IMR-90 (cell line): ENCODE data around the gene CYB561D2. TPM values are rescaled to one million over a fixed set of nuclear protein-coding genes. Genes with fewer than 3 reads are reported as not detected.

Experiments used
- ATAC-seq: fragments of 200-7000 bp; cut with Tn5 transposase; 2 replicates; pipeline ENCODE4 v1.9.1; 2020; ENCODE audit warnings: low read depth, mild to moderate bottlenecking, moderate library complexity
- BruUV-seq: library from RNA; stranded (reverse); fragments of 400-500 nt; replicated peaks from 2 replicates; lab custom pipeline; 2021; lab: Mats Ljungman, UMichigan
- CTCF ChIA-PET: fragments of 300-600 bp; formaldehyde crosslinking; extraction: SDS; loops from one replicate; lab custom pipeline; 2021; ENCODE audit warnings: antibody characterized with exemption; lab: Yijun Ruan, JAX
- POLR2A ChIA-PET: fragments of 300-600 bp; sonication (Branson Sonifier 250); formaldehyde crosslinking; loops from one replicate; lab custom pipeline; 2022; ENCODE audit warnings: antibody characterized with exemption; ENCODE audit not compliant: unreplicated experiment; lab: Charles Lee
- DNase-seq: peaks from one replicate; pipeline ENCODE4 v3.0.0; 2013
- H2AFZ ChIP-seq: replicated peaks from 2 replicates; pipeline ENCODE3; 2013; ENCODE audit warnings: low read length, mild to moderate bottlenecking; ENCODE audit not compliant: poor library complexity
- H2AK5ac ChIP-seq: 2 replicates; pipeline ENCODE4 v1.6.1; 2013; ENCODE audit warnings: low read depth, low read length, inconsistent platforms
- H2AK9ac ChIP-seq: replicated peaks from 2 replicates; pipeline ENCODE3; 2013; ENCODE audit warnings: mild to moderate bottlenecking, low read depth, low read length, moderate library complexity; ENCODE audit not compliant: poor library complexity
- H2BK120ac ChIP-seq: 2 replicates; pipeline ENCODE4 v1.6.1; 2013; ENCODE audit warnings: low read depth, low read length, inconsistent platforms
- H2BK15ac ChIP-seq: 3 replicates; pipeline ENCODE4 v1.6.1; 2013; ENCODE audit warnings: low read depth, low read length, inconsistent platforms
- H2BK20ac ChIP-seq: 2 replicates; pipeline ENCODE4 v1.6.1; 2013; ENCODE audit warnings: low read depth, mild to moderate bottlenecking, inconsistent platforms, low read length, moderate library complexity
- H2BK5ac ChIP-seq: 2 replicates; pipeline ENCODE4 v1.6.1; 2013; ENCODE audit warnings: mild to moderate bottlenecking, low read depth, low read length, inconsistent platforms; ENCODE audit not compliant: poor library complexity, severe bottlenecking
- H3K14ac ChIP-seq: replicated peaks from 2 replicates; pipeline ENCODE4 v1.6.1; 2013; ENCODE audit warnings: low read depth, low read length, inconsistent platforms
- H3K18ac ChIP-seq: 2 replicates; pipeline ENCODE4 v1.6.1; 2013; ENCODE audit warnings: low read depth, low read length, control low read depth
- H3K23ac ChIP-seq: 2 replicates; pipeline ENCODE4 v1.6.1; 2013; ENCODE audit warnings: low read depth, low read length, inconsistent platforms
- H3K27ac ChIP-seq: 2 replicates; pipeline ENCODE4 v1.5.1; 2013; ENCODE audit warnings: mild to moderate bottlenecking, control low read depth, low read length; ENCODE audit not compliant: insufficient read depth
- H3K27me3 ChIP-seq: 2 replicates; pipeline ENCODE4 v1.6.1; 2013; ENCODE audit warnings: low read length; ENCODE audit not compliant: control insufficient read depth, insufficient read depth
- H3K36me3 ChIP-seq: 2 replicates; pipeline ENCODE4 v1.6.1; 2013; ENCODE audit warnings: low read length, mixed read lengths; ENCODE audit not compliant: control insufficient read depth, insufficient read depth
- H3K4ac ChIP-seq: 2 replicates; pipeline ENCODE4 v1.6.1; 2013; ENCODE audit warnings: low read depth, low read length, inconsistent platforms
- H3K4me1 ChIP-seq: 2 replicates; pipeline ENCODE4 v1.6.1; 2013; ENCODE audit warnings: low read length, mixed read lengths; ENCODE audit not compliant: control insufficient read depth, insufficient read depth
- H3K4me2 ChIP-seq: 2 replicates; pipeline ENCODE4 v1.6.1; 2013; ENCODE audit warnings: low read depth, mild to moderate bottlenecking, control low read depth, low read length, moderate library complexity
- H3K4me3 ChIP-seq: 2 replicates; pipeline ENCODE4 v1.5.1; 2013; ENCODE audit warnings: low read depth, mild to moderate bottlenecking, control low read depth, low read length, moderate library complexity; ENCODE audit not compliant: insufficient read depth
- H3K56ac ChIP-seq: 2 replicates; pipeline ENCODE4 v1.6.1; 2013; ENCODE audit warnings: low read length, inconsistent platforms; ENCODE audit not compliant: insufficient read depth; ENCODE audit errors: extremely low read depth
- H3K79me1 ChIP-seq, 2 experiments: 2 replicates each; pipeline ENCODE4 v1.6.1; 2013; ENCODE audit warnings: low read length in 2 of 2, inconsistent platforms in 1 of 2, low read depth in 1 of 2
- H3K9ac ChIP-seq: 2 replicates; pipeline ENCODE4 v1.6.1; 2013; ENCODE audit warnings: low read depth, low read length, control low read depth
- H3K9me1 ChIP-seq: 2 replicates; pipeline ENCODE4 v1.6.1; 2013; ENCODE audit warnings: low read length, inconsistent platforms; ENCODE audit not compliant: insufficient read depth
- H3K9me3 ChIP-seq: 2 replicates; pipeline ENCODE4 v1.6.1; 2013; ENCODE audit warnings: low read length; ENCODE audit not compliant: control insufficient read depth, insufficient read depth
- H4K20me1 ChIP-seq: 2 replicates; pipeline ENCODE4 v1.6.1; 2013; ENCODE audit warnings: low read length, inconsistent platforms; ENCODE audit not compliant: insufficient read depth
- H4K5ac ChIP-seq: 2 replicates; pipeline ENCODE4 v1.6.1; 2013; ENCODE audit warnings: mild to moderate bottlenecking, low read depth, low read length, control low read depth
- H4K8ac ChIP-seq, 2 experiments: 2 replicates each; pipeline ENCODE4 v1.6.1; 2013; ENCODE audit warnings: low read depth in 2 of 2, low read length in 2 of 2, control low read depth in 1 of 2, inconsistent platforms in 1 of 2
- H4K91ac ChIP-seq: 2 replicates; pipeline ENCODE4 v1.6.1; 2013; ENCODE audit warnings: low read depth, low read length, inconsistent platforms; ENCODE audit not compliant: insufficient read depth
- CEBPB ChIP-seq: IDR thresholded peaks from 2 replicates; pipeline ENCODE4 v1.6.1; 2012; ENCODE audit warnings: low read depth, low read length, improper control_type of control experiment
- CHD1 ChIP-seq: IDR thresholded peaks from 2 replicates; pipeline ENCODE4 v1.6.1; 2012; ENCODE audit warnings: low read depth, low read length, improper control_type of control experiment
- FOS ChIP-seq: fragments of 150-350 bp; IDR thresholded peaks from 2 replicates; pipeline ENCODE4 v1.6.1; 2016; ENCODE audit warnings: low read depth, low read length
- MAFK ChIP-seq: IDR thresholded peaks from 2 replicates; pipeline ENCODE4 v1.6.1; 2012; ENCODE audit warnings: low read depth, low read length, improper control_type of control experiment
- MXI1 ChIP-seq: IDR thresholded peaks from 2 replicates; pipeline ENCODE4 v1.6.1; 2012; ENCODE audit warnings: low read depth, mild to moderate bottlenecking, low read length, moderate library complexity, borderline replicate concordance
- NFE2L2 ChIP-seq: fragments of 150-350 bp; IDR thresholded peaks from 2 replicates; pipeline ENCODE4 v1.6.1; 2016; ENCODE audit warnings: low read depth, mild to moderate bottlenecking, low read length
- RAD21 ChIP-seq: IDR thresholded peaks from 2 replicates; pipeline ENCODE4 v1.6.1; 2012; ENCODE audit warnings: low read length, improper control_type of control experiment
- SMC3 ChIP-seq: fragments of 150-350 bp; IDR thresholded peaks from 2 replicates; pipeline ENCODE4 v1.6.1; 2016; ENCODE audit warnings: low read depth, mild to moderate bottlenecking, antibody characterized with exemption, low read length, moderate library complexity
- WGBS, 2 experiments: methylation state at CpG; one replicate each; pipeline versions ENCODE4 v1.1.5 to v1.1.7; 2013; ENCODE audit warnings: missing lambda C conversion rate in 2 of 2; ENCODE audit not compliant: insufficient read length in 1 of 2; ENCODE audit errors: extremely low coverage in 2 of 2; 5-methylcytosine and 5-hydroxymethylcytosine counted together
- dilution Hi-C: fragments of 300-500 bp; cut with HindIII; formaldehyde crosslinking; loops from one replicate; pipeline ENCODE4 v1.14.3; 2018; ENCODE audit warnings: low sequenced_read_pairs; ENCODE audit not compliant: unreplicated experiment
- in situ Hi-C: fragments of 300-500 bp; cut with MboI; formaldehyde crosslinking; loops from 3 replicates; pipeline ENCODE4 v1.14.3; 2019; ENCODE audit warnings: low sequenced_read_pairs, inconsistent platforms, mixed read lengths
- intact Hi-C: fragments of 100-400 bp; cut with micrococcal nuclease; formaldehyde crosslinking; loops from 2 replicates; pipeline ENCODE4 v1.10.0; 2022
- polyA plus RNA-seq, 3 experiments: library from polyadenylated mRNA; depleted of rRNA; stranded (reverse); fragments of >200 nt; gene quantifications; 2 replicates each; pipeline ENCODE4 v1.2.3, GENCODE V29; 2012; ENCODE audit warnings: low replicate concordance in 1 of 3
- total RNA-seq: library from RNA; depleted of rRNA; stranded (reverse); fragments of >200 nt; gene quantifications from 2 replicates; pipeline ENCODE4 v1.2.3, GENCODE V29; 2012
- TF ChIP-seq, protein P1 (sequence below): conservative IDR thresholded peaks from 2 replicates; pipeline ENCODE4 v1.5.1; 2012; ENCODE audit warnings: mild to moderate bottlenecking, low read depth, low read length, improper control_type of control experiment
- TF ChIP-seq, protein P2 (sequence below): fragments of 150-350 bp; IDR thresholded peaks from 2 replicates; pipeline ENCODE4 v1.6.1; 2016; ENCODE audit warnings: low read depth, mild to moderate bottlenecking, low read length, moderate library complexity, borderline replicate concordance
- TF ChIP-seq, protein P3 (sequence below): fragments of 150-350 bp; IDR thresholded peaks from 2 replicates; pipeline ENCODE4 v1.6.1; 2017; ENCODE audit warnings: mild to moderate bottlenecking, antibody characterized with exemption, low read length, low read depth

Gene CYB561D2
- total and polyA plus RNA-seq, 2 of the 4 experiments (the other 2 are of a cell fraction), result 29.2 to 31.7 TPM

DNA sequence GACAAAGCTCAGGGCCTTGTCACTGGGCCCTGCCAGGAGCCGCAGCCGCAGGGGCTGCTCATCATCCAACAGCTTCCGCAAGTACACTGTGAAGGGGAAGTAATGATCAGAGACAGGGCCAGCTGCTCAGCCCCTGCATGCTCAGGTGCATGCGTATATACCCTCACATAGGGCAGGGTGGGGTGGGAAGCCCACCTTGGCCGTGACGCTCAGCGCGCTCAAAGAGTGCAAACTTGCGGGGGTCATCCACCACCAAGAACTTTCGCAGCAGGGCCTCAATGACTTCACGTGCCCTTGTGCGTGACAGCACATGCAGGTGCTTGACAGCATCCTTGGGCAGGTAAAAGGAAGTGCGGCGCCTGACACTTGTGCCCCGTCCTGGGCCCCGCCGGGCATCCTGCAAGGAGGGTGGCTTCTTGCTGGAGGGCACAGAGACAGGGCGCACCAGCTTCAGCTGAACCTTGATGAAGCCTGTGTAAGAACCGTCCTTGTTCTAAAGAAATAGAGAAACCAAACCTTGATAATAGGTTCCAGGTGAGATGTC, 19.2 kb upstream of the CYB561D2 start:
- POLR2A ChIA-PET, result no interaction called here

More for the DNA sequence above, 19.2 kb upstream of the CYB561D2 start:
- no peak overlapping the region for H2BK20ac ChIP-seq
- peaks cover 40 to 62% of the 10 kb centered on the region in 2 experiments for H3K79me1 ChIP-seq
- H4K91ac ChIP-seq, result no peak overlapping the region
- H3K18ac ChIP-seq, result no peak overlapping the region
- peaks cover 55% of the 10 kb centered on the region for H4K20me1 ChIP-seq
- peaks cover 21% of the 10 kb centered on the region for H3K4me1 ChIP-seq
- intact Hi-C loops, result no loop called here
- no peak overlapping the region for H2BK120ac ChIP-seq
- no peak overlapping the region for H2BK5ac ChIP-seq
- no peaks in the 10 kb centered on the region for H3K27me3 ChIP-seq
- dilution Hi-C loops, result no loop called here
- H4K8ac ChIP-seq, result no peak overlapping the region
- H3K23ac ChIP-seq, result no peak overlapping the region
- TF ChIP-seq CEBPB (no peak), FOS (no peak), MAFK (no peak), MXI1 (no peak), CHD1 (no peak), NFE2L2 (no peak), RAD21 (no peak), SMC3 (no peak)
- TF ChIP-seq, protein P1, sequence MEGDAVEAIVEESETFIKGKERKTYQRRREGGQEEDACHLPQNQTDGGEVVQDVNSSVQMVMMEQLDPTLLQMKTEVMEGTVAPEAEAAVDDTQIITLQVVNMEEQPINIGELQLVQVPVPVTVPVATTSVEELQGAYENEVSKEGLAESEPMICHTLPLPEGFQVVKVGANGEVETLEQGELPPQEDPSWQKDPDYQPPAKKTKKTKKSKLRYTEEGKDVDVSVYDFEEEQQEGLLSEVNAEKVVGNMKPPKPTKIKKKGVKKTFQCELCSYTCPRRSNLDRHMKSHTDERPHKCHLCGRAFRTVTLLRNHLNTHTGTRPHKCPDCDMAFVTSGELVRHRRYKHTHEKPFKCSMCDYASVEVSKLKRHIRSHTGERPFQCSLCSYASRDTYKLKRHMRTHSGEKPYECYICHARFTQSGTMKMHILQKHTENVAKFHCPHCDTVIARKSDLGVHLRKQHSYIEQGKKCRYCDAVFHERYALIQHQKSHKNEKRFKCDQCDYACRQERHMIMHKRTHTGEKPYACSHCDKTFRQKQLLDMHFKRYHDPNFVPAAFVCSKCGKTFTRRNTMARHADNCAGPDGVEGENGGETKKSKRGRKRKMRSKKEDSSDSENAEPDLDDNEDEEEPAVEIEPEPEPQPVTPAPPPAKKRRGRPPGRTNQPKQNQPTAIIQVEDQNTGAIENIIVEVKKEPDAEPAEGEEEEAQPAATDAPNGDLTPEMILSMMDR, result no peak
- TF ChIP-seq, protein P2, sequence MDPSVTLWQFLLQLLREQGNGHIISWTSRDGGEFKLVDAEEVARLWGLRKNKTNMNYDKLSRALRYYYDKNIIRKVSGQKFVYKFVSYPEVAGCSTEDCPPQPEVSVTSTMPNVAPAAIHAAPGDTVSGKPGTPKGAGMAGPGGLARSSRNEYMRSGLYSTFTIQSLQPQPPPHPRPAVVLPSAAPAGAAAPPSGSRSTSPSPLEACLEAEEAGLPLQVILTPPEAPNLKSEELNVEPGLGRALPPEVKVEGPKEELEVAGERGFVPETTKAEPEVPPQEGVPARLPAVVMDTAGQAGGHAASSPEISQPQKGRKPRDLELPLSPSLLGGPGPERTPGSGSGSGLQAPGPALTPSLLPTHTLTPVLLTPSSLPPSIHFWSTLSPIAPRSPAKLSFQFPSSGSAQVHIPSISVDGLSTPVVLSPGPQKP, result no peak
- TF ChIP-seq, protein P3, sequence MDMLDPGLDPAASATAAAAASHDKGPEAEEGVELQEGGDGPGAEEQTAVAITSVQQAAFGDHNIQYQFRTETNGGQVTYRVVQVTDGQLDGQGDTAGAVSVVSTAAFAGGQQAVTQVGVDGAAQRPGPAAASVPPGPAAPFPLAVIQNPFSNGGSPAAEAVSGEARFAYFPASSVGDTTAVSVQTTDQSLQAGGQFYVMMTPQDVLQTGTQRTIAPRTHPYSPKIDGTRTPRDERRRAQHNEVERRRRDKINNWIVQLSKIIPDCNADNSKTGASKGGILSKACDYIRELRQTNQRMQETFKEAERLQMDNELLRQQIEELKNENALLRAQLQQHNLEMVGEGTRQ, result no peak
- WGBS, 2 experiments, result 99% methylated on average over 11 of the region's 19 CpGs; no CpG with 5 or more reads in 1 of the 2 experiments
- H3K9ac ChIP-seq, result no peak overlapping the region
- H4K5ac ChIP-seq, result no peak overlapping the region
- no peak overlapping the region for H2AFZ ChIP-seq
- no peak overlapping the region for H2BK15ac ChIP-seq
- H3K27ac ChIP-seq, result no peak overlapping the region
- no peak overlapping the region for H3K4me3 ChIP-seq
- no peak overlapping the region for H3K4ac ChIP-seq
- no TSS peak for BruUV-seq
- CTCF ChIA-PET, result no interaction called here
- H3K14ac ChIP-seq, result no peak overlapping the region
- in situ Hi-C loops, result loop anchor here (25.0 kb wide), 3 partner anchors 1056 to 1831 kb away; partner anchors contain the start of genes ABHD14B, GPR62, MANF and PCBP4
- no peak overlapping the region for H2AK5ac ChIP-seq
- peaks cover 16% of the 10 kb centered on the region for H3K9me1 ChIP-seq
- no peak overlapping the region for H3K56ac ChIP-seq
- H2AK9ac ChIP-seq, result no peak overlapping the region
- H3K9me3 ChIP-seq, result no peaks in the 10 kb centered on the region
- no peak overlapping the region for H3K4me2 ChIP-seq
- DNase-seq, result no peak
- ATAC-seq, result no peak
- H3K36me3 ChIP-seq, result peaks cover 32% of the 10 kb centered on the region
